Measurements from ENCODE around the gene COL23A1.
A peak's percentile ranks its signal among the peaks of the same experiment; 100 is the strongest.

COL23A1 gene

GRCh38 chr5:178206166-178207101 lies 383.8 kb downstream of the COL23A1 start:
- peak overlapping the region; percentile 68 for H3K4me3 ChIP-seq (ENCODE audit: low read depth, low read length)
- H3K27ac ChIP-seq (ENCODE audit: extremely low read depth, low read depth, low read length) = 0 out of 2 replicates have a peak overlapping the region, but pooled peaks have one; percentile 17
- ChIA-PET POLR2A (interaction anchor here (0.6 to 1.3 kb wide), 5 partner anchors 7 to 140 kb away, joined by 3 to 5 read pairs (median 4); partner anchors contain the start of genes NHP2 and PHYKPL), CTCF (interaction anchor here (0.7 to 1.1 kb wide), 4 partner anchors 20 to 1416 kb away, joined by 3 to 6 read pairs (median 3); no protein-coding TSS in a partner anchor)
- peaks cover 6% of the 10 kb centered on the region; the same call in 1 of the 2 replicates for H3K4me1 ChIP-seq (ENCODE audit: control insufficient read depth, insufficient read depth, low read length)
- no peaks in the 10 kb centered on the region for H3K9me3 ChIP-seq (ENCODE audit: control insufficient read depth, insufficient read depth, low read depth, low read length)
- H3K36me3 ChIP-seq (ENCODE audit: control insufficient read depth in 2 of 2, insufficient read depth in 1 of 2, low read length in 2 of 2) = peaks cover 20 to 62% of the 10 kb centered on the region in 2 experiments
- TF ChIP-seq ZNF792 (tag by site-specific recombination; IDR thresholded peaks at IDR 0.05) (no peak), ZIC2 (tag by site-specific recombination; IDR thresholded peaks at IDR 0.05) (peak; percentile 89), ZFP37 (tag by site-specific recombination; IDR thresholded peaks at IDR 0.05) (0 out of 2 replicates have a peak, but pooled peaks have one; percentile 22), ZNF561 (tag by site-specific recombination; IDR thresholded peaks at IDR 0.05; ENCODE audit: borderline replicate concordance) (no peak), ZNF335 (tag by site-specific recombination; conservative IDR thresholded peaks at IDR 0.05) (0 out of 2 replicates have a peak, but pooled peaks have one; percentile 32), ZNF677 (tag by site-specific recombination; IDR thresholded peaks at IDR 0.05) (no peak), ZNF366 (tag by site-specific recombination; conservative IDR thresholded peaks at IDR 0.05) (peak; percentile 52; the same call in 1 of the 2 replicates), REST (tag by site-specific recombination; IDR thresholded peaks at IDR 0.05) (no peak), ZNF2 (tag by site-specific recombination; IDR thresholded peaks at IDR 0.05) (0 out of 2 replicates have a peak, but pooled peaks have one; percentile 19), ZNF341 (tag by site-specific recombination; IDR thresholded peaks at IDR 0.05; ENCODE audit: low read depth) (peak; percentile 93), ZNF16 (tag by site-specific recombination; IDR thresholded peaks at IDR 0.05; ENCODE audit: low read depth) (no peak), ZNF624 (tag by site-specific recombination; IDR thresholded peaks at IDR 0.05) (0 out of 2 replicates have a peak, but pooled peaks have one; percentile 11), ZNF600 (tag by site-specific recombination; IDR thresholded peaks at IDR 0.05) (peak; percentile 60), PRDM10 (tag by site-specific recombination; IDR thresholded peaks at IDR 0.05) (0 out of 2 replicates have a peak, but pooled peaks have one; percentile 9), PATZ1 (tag by site-specific recombination; IDR thresholded peaks at IDR 0.05) (no peak)

All from HEK293 (cell line).